ENCODE measurements around the gene GIT2.

- no peak for TF ChIP-seq ZNF274 (IDR thresholded peaks at IDR 0.05; ENCODE audit: borderline replicate concordance, extremely low read depth, low read length)
- no peak for TF ChIP-seq EGR1 (IDR thresholded peaks at IDR 0.05; ENCODE audit: borderline replicate concordance, low read depth, low read length)
Observed at GRCh38 chr12:109943811-109944210, 52.4 kb downstream of the GIT2 start.
